ENCODE data around the gene SLC7A14. TPM values are rescaled to one million over a fixed set of nuclear protein-coding genes. Genes with fewer than 3 reads are reported as not detected.

Gene SLC7A14
- total RNA-seq, 1 experiment from 2014 or later: not detected

DNA sequence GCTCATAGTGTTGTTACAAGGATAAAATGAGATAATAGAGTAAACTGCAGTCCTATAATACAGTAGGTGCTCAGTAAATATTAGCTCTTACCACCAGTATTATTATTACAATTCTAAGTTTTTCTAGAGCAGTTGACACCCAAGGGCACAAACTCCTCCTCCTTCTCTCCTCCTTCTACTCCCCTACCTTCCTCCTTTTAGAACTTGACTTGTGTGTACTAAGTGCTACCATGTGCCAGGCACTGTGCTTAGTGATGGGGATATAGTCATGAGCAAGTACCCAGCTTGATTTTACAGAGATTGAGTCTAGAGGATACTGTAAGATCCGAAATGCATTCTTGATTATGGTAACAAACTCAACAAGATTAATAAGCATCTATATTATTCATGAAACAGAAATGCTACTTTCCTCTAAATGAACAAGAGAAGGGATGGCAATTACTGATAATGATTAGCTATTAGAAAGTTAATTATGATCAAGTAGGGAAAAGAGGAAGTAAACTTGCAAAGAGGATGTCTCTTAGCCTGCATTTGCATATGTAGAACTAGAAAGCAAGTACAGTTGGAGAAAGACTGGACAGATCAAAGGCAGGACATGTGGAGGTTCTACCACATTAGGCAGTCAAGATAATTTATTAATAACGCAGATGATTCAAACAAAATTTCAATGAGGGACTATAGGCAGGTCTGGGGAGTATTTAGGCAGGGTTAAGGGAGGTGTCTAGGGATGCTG is 94.9 kb downstream of the SLC7A14 start:
- POLR2A ChIA-PET (ENCODE audit: low non-redundant PET): no interaction called here
- H3K4me1 ChIP-seq (ENCODE audit: insufficient read depth, low read length, poor library complexity, severe bottlenecking): no peaks in the 10 kb centered on the region
- no peaks in the 10 kb centered on the region for H3K9me3 ChIP-seq (ENCODE audit: low read depth, low read length, poor library complexity, severe bottlenecking)
- H3K27me3 ChIP-seq (replicated peaks; ENCODE audit: insufficient read depth, low read depth, low read length, poor library complexity): no peaks in the 10 kb centered on the region
- H3K27ac ChIP-seq (ENCODE audit: low read depth, low read length, poor library complexity, severe bottlenecking): no peak overlapping the region
- no TSS peak for BruUV-seq (replicated peaks)
- no peak overlapping the region for H3K4me3 ChIP-seq (ENCODE audit: low read depth, low read length, poor library complexity, severe bottlenecking)
- intact Hi-C loops (cut with micrococcal nuclease; ENCODE audit: unreplicated experiment): no loop called here
- no peaks in the 10 kb centered on the region for H3K36me3 ChIP-seq (ENCODE audit: insufficient read depth, low read length, poor library complexity, severe bottlenecking)
- CTCF ChIA-PET: no interaction called here
- no peak for DNase-seq (ENCODE audit: low spot score)
- TF ChIP-seq CTCF (conservative IDR thresholded peaks at IDR 0.05; ENCODE audit: low read depth, low read length) (no peak), EZH2 (IDR thresholded peaks at IDR 0.05; ENCODE audit: borderline replicate concordance, low read depth, low read length, poor library complexity, severe bottlenecking) (no peak)

DNA sequence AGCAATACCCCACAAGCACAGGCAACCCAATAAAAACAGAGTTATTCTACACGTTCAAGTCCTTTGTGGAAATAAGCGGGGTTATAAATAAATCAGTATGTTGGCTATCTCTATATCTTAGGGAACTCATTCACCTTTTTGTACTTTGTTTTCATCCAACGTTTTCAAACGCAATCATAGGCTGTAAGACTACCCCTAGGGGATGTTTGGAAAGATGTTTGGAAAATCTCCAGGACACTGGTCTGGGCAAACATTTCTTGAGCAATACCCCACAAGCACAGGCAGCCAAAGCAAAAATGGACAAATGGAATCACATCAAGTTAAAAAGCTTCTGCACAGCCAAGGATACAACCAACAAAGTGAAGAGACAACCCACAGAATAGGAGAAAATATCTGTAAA is 97.1 kb downstream of the SLC7A14 start:
- no peak overlapping the region for H3K4me3 ChIP-seq (ENCODE audit: low read depth, low read length, poor library complexity, severe bottlenecking)
- CTCF ChIA-PET: no interaction called here
- no peak for DNase-seq (ENCODE audit: low spot score)
- H3K27me3 ChIP-seq (replicated peaks; ENCODE audit: insufficient read depth, low read depth, low read length, poor library complexity): no peaks in the 10 kb centered on the region
- intact Hi-C loops (cut with micrococcal nuclease; ENCODE audit: unreplicated experiment): no loop called here
- H3K36me3 ChIP-seq (ENCODE audit: insufficient read depth, low read length, poor library complexity, severe bottlenecking): no peaks in the 10 kb centered on the region
- TF ChIP-seq EZH2 (IDR thresholded peaks at IDR 0.05; ENCODE audit: borderline replicate concordance, low read depth, low read length, poor library complexity, severe bottlenecking): no peak
- no TSS peak for BruUV-seq (replicated peaks)
- H3K27ac ChIP-seq (ENCODE audit: low read depth, low read length, poor library complexity, severe bottlenecking): no peak overlapping the region
- no peaks in the 10 kb centered on the region for H3K9me3 ChIP-seq (ENCODE audit: low read depth, low read length, poor library complexity, severe bottlenecking)
- no peaks in the 10 kb centered on the region for H3K4me1 ChIP-seq (ENCODE audit: insufficient read depth, low read length, poor library complexity, severe bottlenecking)
- POLR2A ChIA-PET (ENCODE audit: low non-redundant PET): no interaction called here

DNA sequence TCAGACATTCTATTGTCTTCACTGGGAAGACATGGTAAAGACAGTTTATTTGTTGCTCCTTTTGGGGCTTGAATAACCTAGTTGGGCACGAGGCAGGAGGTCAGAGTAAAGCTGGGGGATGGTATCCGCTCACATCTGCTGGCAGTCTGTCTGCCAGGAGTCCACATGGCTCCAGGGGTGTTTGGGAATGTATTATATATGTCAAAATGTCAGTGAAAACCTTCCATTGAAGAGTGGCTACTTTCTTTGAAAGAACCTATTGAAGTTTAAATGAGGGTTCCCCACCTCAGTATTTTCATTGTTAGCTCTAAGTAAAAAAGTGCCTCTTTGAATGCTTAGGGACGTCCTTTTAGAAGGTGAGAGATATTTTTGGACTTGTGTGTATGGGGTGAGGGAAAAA is 98.8 kb downstream of the SLC7A14 start:
- BruUV-seq (replicated peaks): no TSS peak
- Histone ChIP-seq H3K9me3 (ENCODE audit: low read depth, low read length, poor library complexity, severe bottlenecking) (no peaks in the 10 kb centered on the region), H3K27ac (ENCODE audit: low read depth, low read length, poor library complexity, severe bottlenecking) (no peak overlapping the region), H3K36me3 (ENCODE audit: insufficient read depth, low read length, poor library complexity, severe bottlenecking) (no peaks in the 10 kb centered on the region), H3K4me1 (ENCODE audit: insufficient read depth, low read length, poor library complexity, severe bottlenecking) (no peaks in the 10 kb centered on the region), H3K27me3 (replicated peaks; ENCODE audit: insufficient read depth, low read depth, low read length, poor library complexity) (no peaks in the 10 kb centered on the region), H3K4me3 (ENCODE audit: low read depth, low read length, poor library complexity, severe bottlenecking) (no peak overlapping the region)
- DNase-seq (ENCODE audit: low spot score): no peak
- POLR2A ChIA-PET (ENCODE audit: low non-redundant PET): no interaction called here
- TF ChIP-seq EZH2 (IDR thresholded peaks at IDR 0.05; ENCODE audit: borderline replicate concordance, low read depth, low read length, poor library complexity, severe bottlenecking): no peak
- no peak for TF ChIP-seq CTCF (conservative IDR thresholded peaks at IDR 0.05; ENCODE audit: low read depth, low read length)
- CTCF ChIA-PET: interaction anchor here (1.2 kb wide), 1 partner anchor 9 kb away, joined by 5 read pairs; no protein-coding TSS in a partner anchor
- intact Hi-C loops (cut with micrococcal nuclease; ENCODE audit: unreplicated experiment): no loop called here

DNA sequence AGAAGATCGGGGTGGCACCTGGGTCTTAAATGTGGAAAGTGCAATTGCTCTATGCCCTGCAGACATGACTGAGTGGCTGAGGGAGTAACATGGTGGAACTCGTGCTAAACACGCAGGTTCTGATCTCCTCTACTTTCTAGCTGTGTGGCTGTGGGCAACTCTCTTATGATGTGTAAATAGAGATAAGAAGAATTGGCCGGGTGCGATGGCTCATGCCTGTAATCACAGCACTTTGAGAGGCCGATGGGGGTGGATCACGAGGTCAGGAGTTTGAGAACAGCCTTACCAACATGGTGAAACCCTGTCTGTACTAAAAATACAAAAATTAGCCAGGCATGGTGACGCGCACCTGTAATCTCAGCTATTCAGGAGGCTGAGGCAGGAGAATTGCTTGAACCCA is 99.5 kb downstream of the SLC7A14 start:
- ChIA-PET CTCF (interaction anchor here (1.2 kb wide), 1 partner anchor 9 kb away, joined by 5 read pairs; no protein-coding TSS in a partner anchor), POLR2A (ENCODE audit: low non-redundant PET) (no interaction called here)
- DNase-seq (ENCODE audit: low spot score): no peak
- H3K27ac ChIP-seq (ENCODE audit: low read depth, low read length, poor library complexity, severe bottlenecking): no peak overlapping the region
- H3K4me1 ChIP-seq (ENCODE audit: insufficient read depth, low read length, poor library complexity, severe bottlenecking): no peaks in the 10 kb centered on the region
- no peaks in the 10 kb centered on the region for H3K9me3 ChIP-seq (ENCODE audit: low read depth, low read length, poor library complexity, severe bottlenecking)
- H3K4me3 ChIP-seq (ENCODE audit: low read depth, low read length, poor library complexity, severe bottlenecking): no peak overlapping the region
- no peaks in the 10 kb centered on the region for H3K36me3 ChIP-seq (ENCODE audit: insufficient read depth, low read length, poor library complexity, severe bottlenecking)
- no peaks in the 10 kb centered on the region for H3K27me3 ChIP-seq (replicated peaks; ENCODE audit: insufficient read depth, low read depth, low read length, poor library complexity)
- BruUV-seq (replicated peaks): no TSS peak
- intact Hi-C loops (cut with micrococcal nuclease; ENCODE audit: unreplicated experiment): no loop called here
- TF ChIP-seq EZH2 (IDR thresholded peaks at IDR 0.05; ENCODE audit: borderline replicate concordance, low read depth, low read length, poor library complexity, severe bottlenecking): no peak
- no peak for TF ChIP-seq CTCF (conservative IDR thresholded peaks at IDR 0.05; ENCODE audit: low read depth, low read length)

All from A673 (cell line).